Loucy (cell line): ENCODE results near the gene ZCCHC18.
"Not testable (repeated sequence)": the region's sequence is repeated elsewhere in the genome, so short reads cannot be mapped to it uniquely, and the experiment has no call there.

Source experiments
- H2AFZ ChIP-seq: fragments of 200-600 bp; sonication (generic); 2 replicates; pipeline ENCODE4 v1.6.0; 2016; ENCODE audit warnings: antibody characterized with exemption, mild to moderate bottlenecking, low read length, moderate library complexity
- H3F3A ChIP-seq: fragments of 200-600 bp; 2 replicates; pipeline ENCODE4 v1.6.0; 2016; ENCODE audit warnings: antibody characterized with exemption, low read depth, mild to moderate bottlenecking
- H3K27me3 ChIP-seq: fragments of 200-600 bp; sonication (generic); 2 replicates; pipeline ENCODE4 v1.6.1; 2014; ENCODE audit warnings: low read length, mild to moderate bottlenecking; ENCODE audit not compliant: insufficient read depth, poor library complexity, severe bottlenecking
- H3K36me3 ChIP-seq: fragments of 200-600 bp; sonication (generic); 2 replicates; pipeline ENCODE4 v1.6.1; 2016; ENCODE audit warnings: low read length; ENCODE audit not compliant: insufficient read depth
- H3K4me1 ChIP-seq: fragments of 200-600 bp; sonication (generic); 2 replicates; pipeline ENCODE4 v1.5.1; 2014; ENCODE audit warnings: low read length, mild to moderate bottlenecking; ENCODE audit not compliant: insufficient read depth, poor library complexity, severe bottlenecking
- H3K4me2 ChIP-seq: fragments of 200-600 bp; sonication (generic); 2 replicates; pipeline ENCODE4 v1.6.0; 2014; ENCODE audit warnings: antibody characterized with exemption, low read length, low read depth, mild to moderate bottlenecking; ENCODE audit not compliant: poor library complexity, severe bottlenecking
- H3K4me3 ChIP-seq: fragments of 200-600 bp; sonication (generic); 2 replicates; pipeline ENCODE4 v1.5.1; 2014; ENCODE audit warnings: low read length, mild to moderate bottlenecking, mixed read lengths; ENCODE audit not compliant: poor library complexity, severe bottlenecking
- H3K79me2 ChIP-seq: fragments of 200-600 bp; sonication (generic); 2 replicates; pipeline ENCODE4 v1.6.1; 2014; ENCODE audit warnings: low read length; ENCODE audit not compliant: insufficient read depth
- H3K9ac ChIP-seq: fragments of 200-600 bp; sonication (generic); 2 replicates; pipeline ENCODE4 v1.6.0; 2014; ENCODE audit warnings: mild to moderate bottlenecking, low read depth, low read length, moderate library complexity; ENCODE audit not compliant: poor library complexity, severe bottlenecking
- H3K9me2 ChIP-seq: fragments of 200-600 bp; sonication (generic); replicated peaks from 2 replicates; pipeline ENCODE4 v1.6.1; 2016; ENCODE audit warnings: low read depth, low read length, mixed read lengths
- H3K9me3 ChIP-seq: fragments of 200-600 bp; sonication (generic); 2 replicates; pipeline ENCODE4 v1.6.1; 2014; ENCODE audit warnings: mild to moderate bottlenecking, antibody characterized with exemption, low read length, low read depth; ENCODE audit not compliant: insufficient read depth
- H4K20me1 ChIP-seq: fragments of 200-600 bp; sonication (generic); 2 replicates; pipeline ENCODE4 v1.6.0; 2014; ENCODE audit warnings: antibody characterized with exemption, low read length, mild to moderate bottlenecking; ENCODE audit not compliant: insufficient read depth, poor library complexity, severe bottlenecking
- CTCF ChIP-seq: fragments of 200-600 bp; sonication (generic); conservative IDR thresholded peaks from 2 replicates; pipeline ENCODE4 v1.5.1; 2014; ENCODE audit warnings: mild to moderate bottlenecking, antibody characterized with exemption, low read length
- EZH2phosphoT487 ChIP-seq: fragments of 200-600 bp; IDR thresholded peaks from 2 replicates; pipeline ENCODE4 v1.6.1; 2018; ENCODE audit warnings: antibody characterized with exemption, mild to moderate bottlenecking, moderate library complexity, borderline replicate concordance

The ZCCHC18 gene

DNA sequence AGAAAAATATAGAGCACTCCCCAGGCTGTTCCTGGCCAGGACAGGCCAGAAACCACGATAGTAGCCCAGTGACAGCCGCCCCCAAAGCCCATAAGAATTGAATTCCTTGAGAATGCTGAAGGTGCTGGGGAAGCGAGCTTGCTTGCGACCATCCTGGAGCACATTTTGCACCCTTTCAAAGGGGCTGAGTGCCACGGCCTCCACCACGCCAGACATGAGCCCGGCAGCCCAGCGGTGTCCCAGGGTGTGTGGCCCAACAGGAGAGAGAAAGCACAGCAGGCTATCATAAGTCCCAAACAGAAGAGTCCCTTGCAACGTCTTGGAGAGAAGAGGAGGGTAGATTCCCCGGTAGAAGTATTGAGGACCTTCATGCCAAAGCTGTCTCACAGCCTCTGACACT is 7.6 kb upstream of the ZCCHC18 start:
- no peaks in the 10 kb centered on the region for H4K20me1 ChIP-seq
- H3K9ac ChIP-seq: no peak overlapping the region
- no peak overlapping the region for H3K4me3 ChIP-seq
- no peak for TF ChIP-seq EZH2phosphoT487
- TF ChIP-seq CTCF: no peak
- H3K36me3 ChIP-seq: no peaks in the 10 kb centered on the region
- no peak overlapping the region for H2AFZ ChIP-seq
- peaks cover 34% of the 10 kb centered on the region; the same call in 1 of the 2 replicates for H3K79me2 ChIP-seq
- no peak overlapping the region for H3K4me2 ChIP-seq
- H3K27me3 ChIP-seq: no peaks in the 10 kb centered on the region
- H3K4me1 ChIP-seq: peaks cover 22% of the 10 kb centered on the region
- H3K9me3 ChIP-seq: no peaks in the 10 kb centered on the region
- no peaks in the 10 kb centered on the region for H3F3A ChIP-seq
- no peaks in the 10 kb centered on the region for H3K9me2 ChIP-seq

GRCh38 chrX:104105330-104106262 is 6.7 kb upstream of the ZCCHC18 start:
- TF ChIP-seq CTCF (no peak), EZH2phosphoT487 (no peak)
- H3K4me1 ChIP-seq: peaks cover 30% of the 10 kb centered on the region
- no peaks in the 10 kb centered on the region for H4K20me1 ChIP-seq
- H3K4me3 ChIP-seq: no peak overlapping the region
- no peaks in the 10 kb centered on the region for H3K9me3 ChIP-seq
- no peaks in the 10 kb centered on the region for H3F3A ChIP-seq
- no peaks in the 10 kb centered on the region for H3K9me2 ChIP-seq
- no peak overlapping the region for H2AFZ ChIP-seq
- H3K4me2 ChIP-seq: no peak overlapping the region
- H3K79me2 ChIP-seq: peaks cover 44% of the 10 kb centered on the region
- H3K36me3 ChIP-seq: no peaks in the 10 kb centered on the region
- no peaks in the 10 kb centered on the region for H3K27me3 ChIP-seq
- H3K9ac ChIP-seq: no peak overlapping the region

GRCh38 chrX:104108955-104109354 is 3.4 kb upstream of the ZCCHC18 start:
- TF ChIP-seq CTCF (no peak), EZH2phosphoT487 (no peak)
- peak overlapping the region; percentile 96 for H3K4me2 ChIP-seq
- H3K9me2 ChIP-seq: no peaks in the 10 kb centered on the region

GRCh38 chrX:104110491-104111240 is 1.7 kb upstream of the ZCCHC18 start:
- peaks cover 39% of the 10 kb centered on the region for H3K4me1 ChIP-seq
- H3K36me3 ChIP-seq, H3F3A ChIP-seq, H2AFZ ChIP-seq, H4K20me1 ChIP-seq, H3K27me3 ChIP-seq, H3K9me2 ChIP-seq, H3K9me3 ChIP-seq: not testable (repeated sequence)
- peak overlapping the region; percentile 84 for H3K9ac ChIP-seq
- H3K4me3 ChIP-seq: peak overlapping the region; percentile 93
- peak overlapping the region; percentile 96 for H3K4me2 ChIP-seq
- H3K79me2 ChIP-seq: peaks cover 63% of the 10 kb centered on the region

More at GRCh38 chrX:104108955-104109354, 3.4 kb upstream of the ZCCHC18 start:
- Histone ChIP-seq H3F3A (no peaks in the 10 kb centered on the region), H4K20me1 (no peaks in the 10 kb centered on the region), H3K36me3 (no peaks in the 10 kb centered on the region), H3K9ac (peak overlapping the region; percentile 5), H3K27me3 (no peaks in the 10 kb centered on the region), H3K79me2 (peaks cover 61% of the 10 kb centered on the region), H3K4me1 (peaks cover 39% of the 10 kb centered on the region), H2AFZ (no peak overlapping the region), H3K4me3 (peak overlapping the region; percentile 93), H3K9me3 (no peaks in the 10 kb centered on the region)
